Measurements from ENCODE around the gene PPARGC1A.

PPARGC1A gene

DNA sequence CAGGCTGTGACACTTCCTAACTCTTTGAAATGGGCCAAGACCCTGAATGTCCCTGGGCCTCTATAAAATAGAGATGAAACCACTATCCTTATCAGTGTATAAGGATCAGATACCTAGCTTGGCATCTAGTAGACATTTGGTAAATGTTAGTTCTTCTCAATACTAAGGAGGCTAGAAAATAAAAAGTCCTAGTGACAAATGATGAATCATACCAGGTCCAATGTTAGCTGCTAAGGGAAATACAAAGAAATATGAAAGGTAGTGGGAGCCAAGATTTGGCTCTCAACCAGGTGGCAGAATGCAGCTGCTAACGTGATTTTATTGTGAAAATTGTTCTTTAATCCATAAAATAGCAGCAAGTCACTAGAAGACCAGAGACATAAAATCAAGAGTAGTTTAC, 19.8 kb upstream of the PPARGC1A start:
- no peak for DNase-seq

DNA sequence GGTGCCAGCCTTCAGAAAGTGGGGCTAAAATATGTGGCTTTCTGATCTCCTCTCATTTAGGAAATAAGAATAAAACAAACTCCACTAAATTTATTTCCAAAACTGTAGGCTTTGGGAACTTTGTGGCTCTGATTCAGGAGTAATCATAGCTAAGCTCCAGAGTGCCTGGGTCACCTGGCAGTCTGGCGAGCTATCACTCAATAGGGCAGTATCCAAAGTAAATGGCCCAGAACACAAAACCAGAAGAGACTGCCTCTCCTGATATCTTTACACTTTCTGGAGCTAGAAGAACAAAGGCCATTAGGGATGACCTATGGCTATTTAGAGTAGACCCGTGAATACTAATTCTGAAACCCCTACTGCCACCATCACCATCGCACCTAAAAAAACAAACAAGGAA, 17.0 kb upstream of the PPARGC1A start:
- no peak for DNase-seq

- no peak for DNase-seq
Measured at GRCh38 chr4:23904639-23905071, 14.8 kb upstream of the PPARGC1A start.

GRCh38 chr4:23903859-23904438, 14.1 kb upstream of the PPARGC1A start:
- no peak for DNase-seq

DNA sequence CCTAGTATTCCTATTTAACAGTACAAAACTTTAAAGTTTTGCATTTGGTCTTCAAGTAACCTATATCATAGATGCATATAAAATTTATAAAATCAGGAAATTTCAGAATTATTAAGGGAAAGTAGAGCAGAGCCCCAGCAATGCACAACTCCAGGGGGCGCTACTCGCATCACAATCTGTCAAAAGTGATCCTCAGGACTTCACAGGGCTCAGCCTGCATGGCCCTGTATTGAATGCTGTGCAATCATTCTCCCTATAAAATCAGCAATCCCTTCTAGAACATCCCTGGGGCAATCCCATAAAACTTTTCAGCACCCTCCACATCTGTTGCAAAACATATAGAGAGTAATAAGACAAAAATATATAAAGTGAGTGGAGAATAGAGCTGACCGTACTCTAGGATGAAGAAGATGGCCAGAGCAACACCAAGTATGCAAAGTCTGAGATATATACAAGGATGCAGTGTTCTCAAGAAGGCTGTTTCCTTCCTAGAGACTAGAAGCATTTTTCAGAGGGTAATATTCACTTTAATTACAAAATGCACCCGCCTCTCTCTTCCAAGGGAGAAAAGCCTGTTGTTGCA, 12.5 kb upstream of the PPARGC1A start:
- no peak for DNase-seq

DNA sequence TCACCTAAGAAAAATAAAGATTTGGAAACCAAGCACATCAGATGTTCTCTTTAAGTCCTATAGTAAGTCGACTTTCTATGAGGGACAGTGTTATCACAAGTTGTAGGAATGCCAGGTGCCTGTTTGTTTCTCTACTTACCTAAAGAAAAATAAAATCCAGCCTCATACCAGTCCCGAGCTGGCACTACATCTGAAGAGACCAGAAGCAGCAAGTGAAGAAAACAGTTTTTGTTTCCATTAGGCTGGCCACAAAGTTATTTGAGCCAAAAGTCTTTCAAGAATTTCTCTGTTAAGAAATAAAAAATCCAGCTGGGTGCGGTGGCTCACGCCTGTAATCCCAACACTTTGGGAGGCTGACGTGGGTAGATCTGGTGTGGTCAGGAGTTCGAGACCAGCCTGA, 10.8 kb upstream of the PPARGC1A start:
- DNase-seq = no peak

DNA sequence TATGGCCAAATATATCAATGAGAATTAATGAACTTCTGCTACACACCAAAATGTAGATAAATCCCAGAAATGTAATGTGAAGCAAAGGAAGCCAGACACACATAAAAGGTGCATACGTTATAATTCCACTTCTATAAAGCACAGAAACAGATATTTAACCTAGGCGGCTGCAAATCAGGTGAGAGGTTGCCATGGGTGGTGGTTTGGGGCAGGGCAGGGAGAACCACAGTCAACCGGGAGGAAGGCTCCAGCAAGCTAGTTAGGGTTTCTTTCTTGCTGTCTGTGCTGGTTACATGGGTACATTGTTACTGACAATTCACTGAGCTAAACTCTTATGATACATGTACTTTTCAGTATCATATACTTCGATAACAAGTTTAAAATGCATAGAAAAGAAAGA, 9.7 kb upstream of the PPARGC1A start:
- DNase-seq = no peak

GRCh38 chr4:23897564-23898109, 7.8 kb upstream of the PPARGC1A start:
- no peak for DNase-seq

GRCh38 chr4:23894021-23894420, 4.2 kb upstream of the PPARGC1A start:
- no peak for DNase-seq

DNA sequence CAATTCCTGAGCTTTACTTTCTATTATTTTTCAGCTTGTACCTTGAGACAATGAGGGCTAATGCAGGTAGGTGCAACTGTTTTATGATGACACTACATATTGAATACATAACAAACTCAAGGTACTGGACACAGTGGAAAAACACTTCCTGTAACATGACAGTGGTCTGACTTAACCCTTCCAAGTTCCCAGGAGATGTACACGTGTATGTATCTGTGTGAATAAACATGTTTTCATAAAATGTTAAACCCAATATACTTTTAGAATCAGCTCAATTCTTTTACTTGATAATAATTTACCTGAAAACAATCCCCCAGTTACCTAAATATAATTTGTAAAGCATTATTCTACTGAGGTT, 1.2 kb upstream of the PPARGC1A start:
- DNase-seq = no peak

DNA sequence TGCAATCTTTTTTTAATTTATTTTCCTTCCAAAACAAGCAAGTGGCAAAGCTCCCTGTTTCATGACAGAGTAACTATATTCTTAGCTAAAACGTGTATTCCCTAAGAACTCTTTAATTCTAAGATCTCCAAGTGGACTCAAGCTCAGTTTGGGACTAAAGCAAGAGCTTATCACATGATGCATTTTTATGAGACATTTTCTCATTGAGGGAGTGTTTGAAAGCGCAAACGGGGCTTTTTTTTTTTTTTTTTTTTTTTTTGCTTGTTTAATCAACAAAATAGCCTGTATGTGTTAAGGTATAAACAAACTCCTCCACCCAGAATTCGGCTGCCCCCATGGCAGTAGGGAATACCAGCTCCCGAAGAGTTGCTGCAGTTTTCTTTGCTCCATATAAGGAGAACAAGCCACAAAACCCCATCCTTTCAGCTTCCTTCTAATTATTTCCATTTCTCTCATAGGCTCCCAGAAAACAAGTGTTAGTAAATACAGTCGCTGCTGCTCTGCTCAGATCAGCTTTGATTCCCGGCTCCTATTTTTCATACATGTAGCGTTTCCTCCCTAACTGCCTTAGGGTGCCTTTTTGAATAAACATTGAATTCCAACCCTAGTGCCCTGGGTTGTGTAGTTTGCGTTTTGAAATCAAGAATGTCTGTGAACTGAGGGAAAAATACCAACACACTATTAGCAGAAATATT, 669 bp upstream of the PPARGC1A start:
- no peak for DNase-seq

- DNase-seq = no peak
Measured at GRCh38 chr4:23889391-23889790, 456 bp downstream of the PPARGC1A start.

- no peak for DNase-seq
Measured at GRCh38 chr4:23888421-23889319, 1.2 kb downstream of the PPARGC1A start.

DNA sequence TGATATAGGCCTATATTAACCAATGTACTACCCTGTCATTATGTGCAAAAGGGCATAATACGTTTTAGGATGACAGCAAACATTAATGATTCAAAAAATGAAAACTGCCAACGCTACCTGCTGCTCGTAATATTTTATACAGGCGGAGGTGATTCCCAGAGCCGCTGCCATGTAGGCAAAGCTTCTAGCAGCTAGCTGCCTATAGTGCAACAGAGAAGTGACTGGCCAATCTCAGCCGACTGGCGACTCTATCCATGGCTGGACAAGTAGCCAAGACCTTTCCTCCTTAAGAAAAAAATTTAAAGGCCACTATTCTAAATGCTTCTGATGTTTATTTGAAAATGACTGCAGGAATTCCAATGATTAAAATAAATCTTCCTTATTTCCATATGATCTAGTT, 1.9 kb downstream of the PPARGC1A start:
- no peak for DNase-seq

GRCh38 chr4:23887173-23887572, 2.7 kb downstream of the PPARGC1A start:
- no peak for DNase-seq

- DNase-seq = no peak
Measured at GRCh38 chr4:23885943-23886590, 3.8 kb downstream of the PPARGC1A start.

- DNase-seq = no peak
Measured at GRCh38 chr4:23884741-23885140, 5.1 kb downstream of the PPARGC1A start.

DNA sequence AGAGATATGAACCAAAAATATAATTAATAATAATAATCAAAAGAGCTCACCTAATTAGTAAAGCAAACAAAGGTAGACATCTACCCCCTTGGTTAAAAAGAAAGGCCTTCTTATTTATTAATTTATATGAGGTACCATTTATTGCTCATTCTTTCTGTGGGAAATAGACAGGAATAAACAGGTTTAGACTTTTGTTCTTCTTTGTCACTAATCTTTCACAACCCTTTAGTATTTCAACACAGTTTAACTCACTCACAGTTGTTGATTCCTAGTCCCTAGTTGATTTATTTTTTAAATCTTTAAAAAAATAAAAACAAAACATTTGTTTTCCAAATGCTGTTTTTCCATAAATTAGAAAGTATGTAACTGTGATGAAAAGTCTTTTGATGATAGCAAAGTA, 5.6 kb downstream of the PPARGC1A start:
- DNase-seq = no peak

GRCh38 chr4:23882976-23883531, 6.8 kb downstream of the PPARGC1A start:
- DNase-seq = no peak

DNA sequence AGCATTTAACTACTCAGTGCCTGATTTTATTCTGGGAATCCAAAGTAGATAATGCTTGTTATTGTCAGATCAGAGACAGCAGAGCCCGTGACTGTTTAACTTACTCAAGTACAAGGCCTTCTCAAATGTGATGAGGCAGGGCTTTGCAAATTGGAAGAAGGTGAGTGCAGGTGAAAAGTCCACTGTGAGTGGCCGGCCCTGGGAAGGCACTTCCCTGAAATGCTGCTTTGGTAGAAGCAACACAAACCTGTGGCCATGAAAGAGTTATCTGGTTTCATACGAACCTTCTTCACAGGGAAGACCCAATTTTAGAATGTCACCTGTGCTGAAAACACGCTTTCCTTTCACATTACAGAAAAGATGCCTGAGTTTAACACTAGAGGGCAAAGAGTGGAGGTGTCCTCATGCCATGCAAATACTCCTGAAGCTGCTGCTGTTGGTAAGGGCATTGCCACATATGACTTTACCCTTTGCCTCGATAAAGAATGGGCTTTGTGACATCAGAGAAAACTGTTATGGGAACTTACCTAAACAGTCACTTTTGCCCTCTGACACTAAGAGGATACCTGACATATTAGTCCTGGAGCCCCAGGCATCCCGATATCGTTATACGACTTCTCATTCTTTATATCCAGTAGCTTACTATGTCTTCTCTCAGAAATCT, 8.0 kb downstream of the PPARGC1A start:
- DNase-seq = no peak

DNA sequence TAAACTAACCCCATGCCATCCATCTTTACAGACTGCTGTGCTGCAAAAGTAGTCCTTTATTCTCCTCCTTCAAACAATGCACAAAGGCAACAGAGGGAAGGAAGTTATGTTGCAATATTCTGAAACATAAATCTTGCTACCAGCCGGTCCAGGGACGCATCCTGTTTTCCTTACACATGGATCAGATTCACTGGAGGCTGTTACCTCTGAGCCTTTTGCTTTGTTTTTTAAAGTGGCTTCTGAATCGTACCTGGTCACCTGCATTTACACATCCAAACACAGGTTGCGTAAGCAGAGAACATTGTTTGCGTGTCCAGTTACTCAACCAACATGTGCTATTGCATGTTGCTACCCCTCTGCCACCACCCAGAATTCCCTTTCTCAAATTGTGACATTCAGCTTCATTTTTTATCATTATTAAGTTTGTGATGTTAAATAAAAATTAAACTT, 8.8 kb downstream of the PPARGC1A start:
- no peak for DNase-seq

Data from SW 1271 (cell line).